H1 (cell line): Measurements from ENCODE around the gene METTL21C. TPM values are rescaled to one million over a fixed set of nuclear protein-coding genes. Genes with fewer than 3 reads are reported as not detected.

Experiments used
- CTCF ChIA-PET: fragments of 300-600 bp; sonication (Branson Sonifier 250); formaldehyde crosslinking; loops from one replicate; lab custom pipeline; 2021; ENCODE audit not compliant: partially characterized antibody; lab: Charles Lee
- POLR2A ChIA-PET: fragments of 300-600 bp; sonication (Branson Sonifier 250); formaldehyde crosslinking; loops from one replicate; lab custom pipeline; 2021; ENCODE audit warnings: inconsistent platforms; ENCODE audit not compliant: partially characterized antibody; lab: Charles Lee
- DNase-seq, 2 experiments: peaks; one replicate each; pipeline versions ENCODE4 v3.0.0 to v3.0.0-alpha.2; 2010 to 2022; ENCODE audit warnings: low spot score in 2 of 2, low read depth in 1 of 2, mixed read lengths in 1 of 2
- FAIRE-seq: peaks from 2 replicates; lab custom pipeline; 2011; peaks lifted over from hg19 to GRCh38; lab: Jason Lieb, UNC
- H2AFZ ChIP-seq: 2 replicates; pipeline ENCODE4 v1.8.1; 2012; ENCODE audit warnings: low read length, inconsistent platforms
- H2AK5ac ChIP-seq: 2 replicates; pipeline ENCODE4 v1.6.1; 2013; ENCODE audit warnings: low read depth, low read length
- H2BK120ac ChIP-seq: replicated peaks from 2 replicates; pipeline ENCODE3; 2013; ENCODE audit warnings: low read depth, low read length, inconsistent platforms
- H2BK12ac ChIP-seq: 2 replicates; pipeline ENCODE4 v1.6.1; 2013; ENCODE audit warnings: low read depth, low read length
- H2BK15ac ChIP-seq: 2 replicates; pipeline ENCODE4 v1.6.1; 2013; ENCODE audit warnings: low read length
- H2BK20ac ChIP-seq: 2 replicates; pipeline ENCODE4 v1.6.1; 2013; ENCODE audit warnings: low read length
- H2BK5ac ChIP-seq: 2 replicates; pipeline ENCODE4 v1.6.1; 2013; ENCODE audit warnings: low read depth, low read length
- H3K14ac ChIP-seq: 2 replicates; pipeline ENCODE4 v1.6.1; 2013; ENCODE audit warnings: inconsistent platforms; ENCODE audit not compliant: insufficient read length
- H3K18ac ChIP-seq: 2 replicates; pipeline ENCODE4 v1.6.1; 2013; ENCODE audit warnings: low read length; ENCODE audit errors: extremely low read depth
- H3K23ac ChIP-seq: 2 replicates; pipeline ENCODE4 v1.6.1; 2013; ENCODE audit warnings: inconsistent platforms; ENCODE audit not compliant: insufficient read length
- H3K23me2 ChIP-seq: 2 replicates; pipeline ENCODE4 v1.6.1; 2013; ENCODE audit warnings: low read depth, low read length
- H3K27ac ChIP-seq: 2 replicates; pipeline ENCODE4 v1.6.1; 2011; ENCODE audit warnings: low read depth, low read length, inconsistent platforms
- H3K27me3 ChIP-seq, 4 experiments: replicated peaks in 1 of 4; 1 replicate in 1 of 4; 2 replicates in 3 of 4; pipeline versions ENCODE4 v1.6.1 to v1.8.1; 2011 to 2013; ENCODE audit warnings: low read length in 3 of 4, mild to moderate bottlenecking in 3 of 4, inconsistent platforms in 2 of 4, mixed read lengths in 2 of 4, moderate library complexity in 1 of 4; ENCODE audit not compliant: control insufficient read depth in 3 of 4, insufficient read depth in 3 of 4; ENCODE audit errors: extremely low read depth in 1 of 4
- H3K36me3 ChIP-seq, 4 experiments: 2 replicates each; pipeline versions ENCODE4 v1.6.1 to v1.8.1; 2011 to 2013; ENCODE audit warnings: mild to moderate bottlenecking in 4 of 4, low read length in 3 of 4, moderate library complexity in 2 of 4, control low read depth in 1 of 4, inconsistent platforms in 1 of 4; ENCODE audit not compliant: insufficient read depth in 4 of 4, control insufficient read depth in 2 of 4
- H3K4ac ChIP-seq: replicated peaks from 2 replicates; pipeline ENCODE3; 2013; ENCODE audit warnings: low read length, low read depth, mixed read lengths, inconsistent platforms; ENCODE audit not compliant: insufficient read length
- H3K4me1 ChIP-seq, 4 experiments: replicated peaks in 1 of 4; 1 replicate in 1 of 4; 2 replicates in 3 of 4; pipeline versions ENCODE4 v1.6.1 to v1.8.1; 2011 to 2013; ENCODE audit warnings: low read length in 3 of 4, inconsistent platforms in 2 of 4, mixed read lengths in 1 of 4; ENCODE audit not compliant: insufficient read depth in 4 of 4, control insufficient read depth in 3 of 4
- H3K4me2 ChIP-seq, 2 experiments: 2 replicates each; pipeline versions ENCODE4 v1.6.1 to v1.8.1; 2011 to 2013; ENCODE audit warnings: low read depth in 2 of 2, low read length in 2 of 2, control low read depth in 1 of 2, inconsistent platforms in 1 of 2, mild to moderate bottlenecking in 1 of 2; ENCODE audit not compliant: insufficient read depth in 1 of 2
- H3K4me3 ChIP-seq, 4 experiments: fragments of 200-600, 300-600 bp in 1 of 4; sonication (generic), shearing (Covaris generic), sonication (Bioruptor Twin) in 1 of 4; 2 replicates each; pipeline versions ENCODE4 v1.5.1 to v1.8.1; 2011 to 2016; ENCODE audit warnings: low read length in 4 of 4, low read depth in 3 of 4, control low read depth in 2 of 4, inconsistent platforms in 2 of 4, mild to moderate bottlenecking in 2 of 4, mixed read lengths in 1 of 4, moderate library complexity in 1 of 4; ENCODE audit not compliant: insufficient read depth in 2 of 4; ENCODE audit errors: extremely low read depth in 1 of 4
- H3K56ac ChIP-seq: replicated peaks from 2 replicates; pipeline ENCODE3; 2013; ENCODE audit warnings: low read depth, mild to moderate bottlenecking, mixed read lengths, low read length, inconsistent platforms; ENCODE audit not compliant: insufficient read length
- H3K79me1 ChIP-seq: 2 replicates; pipeline ENCODE4 v1.6.1; 2013; ENCODE audit warnings: low read depth, low read length, control low read depth
- H3K79me2 ChIP-seq, 2 experiments: 2 replicates each; pipeline versions ENCODE4 v1.6.1 to v1.8.1; 2012 to 2013; ENCODE audit warnings: low read length in 2 of 2, mild to moderate bottlenecking in 2 of 2, inconsistent platforms in 1 of 2; ENCODE audit not compliant: insufficient read depth in 2 of 2, control insufficient read depth in 1 of 2
- H3K9ac ChIP-seq, 4 experiments: replicated peaks in 1 of 4; 1 replicate in 1 of 4; 2 replicates in 3 of 4; pipeline versions ENCODE4 v1.6.1 to v1.8.1; 2011 to 2013; ENCODE audit warnings: low read depth in 3 of 4, low read length in 3 of 4, control low read depth in 2 of 4, mild to moderate bottlenecking in 2 of 4, moderate library complexity in 2 of 4, inconsistent platforms in 1 of 4; ENCODE audit errors: extremely low read depth in 1 of 4
- H3K9me3 ChIP-seq, 2 experiments: 2 replicates each; pipeline versions ENCODE4 v1.6.1 to v1.8.1; 2012 to 2013; ENCODE audit warnings: mild to moderate bottlenecking in 2 of 2, moderate library complexity in 2 of 2, control low read depth in 1 of 2, inconsistent platforms in 1 of 2, low read depth in 1 of 2, low read length in 1 of 2, mixed read lengths in 1 of 2; ENCODE audit not compliant: insufficient read depth in 2 of 2
- H4K20me1 ChIP-seq, 2 experiments: replicated peaks in 1 of 2; 2 replicates each; pipeline versions ENCODE3 to v1.8.1; 2011 to 2013; ENCODE audit warnings: inconsistent platforms in 2 of 2, low read length in 2 of 2, mild to moderate bottlenecking in 1 of 2; ENCODE audit not compliant: insufficient read depth in 2 of 2, control insufficient read depth in 1 of 2
- H4K5ac ChIP-seq: 2 replicates; pipeline ENCODE4 v1.6.1; 2013; ENCODE audit warnings: low read length, low read depth, mixed read lengths, inconsistent platforms; ENCODE audit not compliant: insufficient read length
- H4K8ac ChIP-seq: 2 replicates; pipeline ENCODE4 v1.8.0; 2013; ENCODE audit warnings: mild to moderate bottlenecking, moderate library complexity, low read length, inconsistent platforms; ENCODE audit not compliant: insufficient read depth; ENCODE audit errors: extremely low read depth
- H4K91ac ChIP-seq: replicated peaks from 2 replicates; pipeline ENCODE3; 2013; ENCODE audit warnings: low read length, mixed read lengths, inconsistent platforms; ENCODE audit not compliant: insufficient read length
- CBX8 ChIP-seq: fragments of 300-800, 300-1000 bp; sonication (generic); IDR thresholded peaks from 2 replicates; pipeline ENCODE4 v1.7.1; 2016; ENCODE audit warnings: low read depth, low read length, borderline replicate concordance
- EP300 ChIP-seq, 2 experiments: IDR thresholded peaks; 1 replicate in 1 of 2; 2 replicates in 1 of 2; pipeline ENCODE4 v1.6.1; 2011 to 2012; ENCODE audit warnings: low read depth in 2 of 2, low read length in 2 of 2, mild to moderate bottlenecking in 2 of 2, borderline replicate concordance in 1 of 2, inconsistent platforms in 1 of 2, moderate library complexity in 1 of 2
- GABPA ChIP-seq: IDR thresholded peaks from 2 replicates; pipeline ENCODE4 v1.6.1; 2011; ENCODE audit warnings: mild to moderate bottlenecking, low read length, moderate library complexity, borderline replicate concordance; ENCODE audit not compliant: insufficient read depth
- PHF8 ChIP-seq: fragments of 200-600 bp; sonication (generic); conservative IDR thresholded peaks from 2 replicates; pipeline ENCODE4 v1.7.1; 2012; ENCODE audit warnings: low read depth, mild to moderate bottlenecking, inconsistent platforms, low read length, moderate library complexity
- RXRA ChIP-seq: IDR thresholded peaks from 2 replicates; pipeline ENCODE4 v1.6.1; 2011; ENCODE audit warnings: low read depth, mild to moderate bottlenecking, low read length, moderate library complexity; ENCODE audit not compliant: insufficient read depth
- SAP30 ChIP-seq: fragments of 300-600 bp; sonication (generic); IDR thresholded peaks from 2 replicates; pipeline ENCODE4 v1.7.1; 2012; ENCODE audit warnings: low read length, moderate library complexity, mild to moderate bottlenecking, inconsistent platforms; ENCODE audit not compliant: insufficient read depth, insufficient replicate concordance
- SP1 ChIP-seq: IDR thresholded peaks from 2 replicates; pipeline ENCODE4 v1.6.1; 2011; ENCODE audit warnings: low read depth, low read length
- SP4 ChIP-seq: IDR thresholded peaks from 2 replicates; pipeline ENCODE4 v1.6.1; 2012; ENCODE audit warnings: low read length, inconsistent platforms
- USF2 ChIP-seq: IDR thresholded peaks from 2 replicates; pipeline ENCODE4 v1.6.1; 2011; ENCODE audit warnings: low read length, improper control_type of control experiment
- WGBS, 2 experiments: shearing (Covaris generic) in 1 of 2; methylation state at CpG; one replicate each; pipeline versions ENCODE4 v1.1.6 to v1.1.7; 2013 to 2015; ENCODE audit warnings: low lambda C conversion rate in 2 of 2, mixed read lengths in 2 of 2, inconsistent platforms in 1 of 2, low coverage in 1 of 2, missing lambda C conversion rate in 1 of 2; ENCODE audit not compliant: insufficient replicate concordance in 2 of 2, insufficient coverage in 1 of 2, insufficient read length in 1 of 2; ENCODE audit errors: extremely low coverage in 1 of 2, missing lambda C conversion rate in 1 of 2; 5-methylcytosine and 5-hydroxymethylcytosine counted together
- polyA plus RNA-seq, 7 experiments: library from polyadenylated mRNA; depleted of rRNA in 3 of 7; stranded (reverse) in 5 of 7; unstranded in 2 of 7; fragments of >200 nt in 5 of 7; fragments of 200-250 nt in 2 of 7; gene quantifications; 1 replicate in 5 of 7; 2 replicates in 1 of 7; 4 replicates in 1 of 7; pipeline versions ENCODE4 v1.2.1 to v1.2.3, GENCODE V29; 2011 to 2013; ENCODE audit warnings: missing spikeins in 2 of 7, mixed read lengths in 2 of 7
- total RNA-seq: library from RNA; stranded (reverse); fragmentation: NEBNext Ultra II Directional; extraction: Animal tissue kit (Norgen Biotek cat#: 25700); gene quantifications from 2 replicates; pipeline ENCODE4 v1.2.1, GENCODE V29; 2021

METTL21C gene
- total and polyA plus RNA-seq, 2 of the 8 experiments (the other 6 are each of a cell fraction or from before 2014, with no cell fraction given), result not detected

- Histone ChIP-seq H4K8ac (no peak overlapping the region), H4K5ac (no peak overlapping the region), H3K9ac (no peak overlapping the region), H3K4me3 (no peak overlapping the region), H3K14ac (no peak overlapping the region), H3K79me2 (no peaks in the 10 kb centered on the region), H3K56ac (no peak overlapping the region), H3K27me3 (no peaks in the 10 kb centered on the region), H2AFZ (peak overlapping the region; percentile 77; the same call in 1 of the 2 replicates), H3K23ac (no peak overlapping the region), H2BK5ac (no peak overlapping the region), H4K91ac (no peak overlapping the region), H3K9me3 (peaks cover 0 to 5% of the 10 kb centered on the region in 2 experiments; a peak in 1 of 4 replicates), H2BK12ac (peak overlapping the region; percentile 80; the same call in 1 of the 2 replicates), H3K4me1 (peaks cover 0 to 4% (median 0%) of the 10 kb centered on the region in 4 experiments; a peak in 1 of 7 replicates), H4K20me1 (no peaks in the 10 kb centered on the region), H2BK15ac (peak overlapping the region; percentile 92; the same call in 1 of the 2 replicates), H3K79me1 (no peaks in the 10 kb centered on the region), H3K27ac (no peak overlapping the region), H2BK120ac (no peak overlapping the region), H3K4ac (no peak overlapping the region), H3K18ac (no peak overlapping the region), H3K36me3 (no peaks in the 10 kb centered on the region), H3K23me2 (no peaks in the 10 kb centered on the region), H2AK5ac (no peak overlapping the region), H2BK20ac (no peak overlapping the region), H3K4me2 (no peak overlapping the region)
- no peak for TF ChIP-seq PHF8
- TF ChIP-seq RXRA, result no peak
- TF ChIP-seq SP4, result no peak
- TF ChIP-seq GABPA, result no peak
- no peak for TF ChIP-seq CBX8
- no peak for TF ChIP-seq SP1
- TF ChIP-seq EP300 (IDR thresholded peaks at IDR 0.05; ENCODE audit: borderline replicate concordance in 1 of 2, low read depth in 2 of 2, low read length in 2 of 2), result no peak
- TF ChIP-seq USF2, result no peak
- no peak for TF ChIP-seq SAP30
- CTCF ChIA-PET, result interaction anchor here (1.3 kb wide), 1 partner anchor 9 kb away, joined by 3 read pairs; no protein-coding TSS in a partner anchor
- POLR2A ChIA-PET, result no interaction called here
- no peak for DNase-seq
- FAIRE-seq, result no peak
- WGBS, 2 experiments, result 95% methylated on average over 5 of the region's 5 CpGs; no CpG with 5 or more reads in 1 of the 2 experiments
Observed at GRCh38 chr13:102701331-102701730, 6.5 kb upstream of the METTL21C start.
